ENCODE measurements around the gene EFNA2.

EFNA2 gene

DNA sequence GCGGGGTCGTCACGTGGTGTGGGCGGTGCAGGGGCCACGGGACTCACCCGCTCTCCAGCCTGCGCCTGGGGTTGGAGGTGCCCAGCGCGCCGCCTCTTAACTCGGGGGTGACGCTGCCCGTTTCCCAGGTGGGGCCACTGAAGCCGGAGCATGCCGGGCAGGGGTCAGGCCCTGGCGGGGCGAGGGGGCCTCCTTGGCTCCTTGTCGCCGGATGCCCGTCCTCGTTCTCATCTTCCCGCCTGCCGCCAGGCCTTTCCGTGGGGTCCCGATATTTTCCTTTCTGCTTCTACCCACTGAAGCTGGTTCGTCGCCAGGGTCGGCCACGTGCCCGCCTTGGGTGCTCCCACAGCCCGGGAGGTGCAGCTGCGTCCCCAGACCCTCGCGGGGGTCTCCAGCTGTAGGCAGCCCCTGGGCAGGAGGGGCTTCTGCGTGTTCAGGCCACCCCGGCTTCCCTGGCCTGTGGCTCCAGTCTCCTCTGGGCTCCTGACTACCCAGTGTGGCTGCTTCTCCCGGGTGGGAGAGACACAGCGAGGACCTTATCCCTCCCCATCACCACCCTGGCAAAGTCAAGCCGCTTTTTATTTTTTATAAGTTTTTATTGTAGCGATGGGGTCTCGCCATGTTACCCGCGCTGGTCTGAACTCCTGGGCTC lies 9.6 kb upstream of the EFNA2 start:
- TF ChIP-seq, protein P1, sequence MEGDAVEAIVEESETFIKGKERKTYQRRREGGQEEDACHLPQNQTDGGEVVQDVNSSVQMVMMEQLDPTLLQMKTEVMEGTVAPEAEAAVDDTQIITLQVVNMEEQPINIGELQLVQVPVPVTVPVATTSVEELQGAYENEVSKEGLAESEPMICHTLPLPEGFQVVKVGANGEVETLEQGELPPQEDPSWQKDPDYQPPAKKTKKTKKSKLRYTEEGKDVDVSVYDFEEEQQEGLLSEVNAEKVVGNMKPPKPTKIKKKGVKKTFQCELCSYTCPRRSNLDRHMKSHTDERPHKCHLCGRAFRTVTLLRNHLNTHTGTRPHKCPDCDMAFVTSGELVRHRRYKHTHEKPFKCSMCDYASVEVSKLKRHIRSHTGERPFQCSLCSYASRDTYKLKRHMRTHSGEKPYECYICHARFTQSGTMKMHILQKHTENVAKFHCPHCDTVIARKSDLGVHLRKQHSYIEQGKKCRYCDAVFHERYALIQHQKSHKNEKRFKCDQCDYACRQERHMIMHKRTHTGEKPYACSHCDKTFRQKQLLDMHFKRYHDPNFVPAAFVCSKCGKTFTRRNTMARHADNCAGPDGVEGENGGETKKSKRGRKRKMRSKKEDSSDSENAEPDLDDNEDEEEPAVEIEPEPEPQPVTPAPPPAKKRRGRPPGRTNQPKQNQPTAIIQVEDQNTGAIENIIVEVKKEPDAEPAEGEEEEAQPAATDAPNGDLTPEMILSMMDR (conservative IDR thresholded peaks at IDR 0.05; ENCODE audit: low read depth, low read length): no peak
- peak overlapping the region; percentile 60 for H3K4me3 ChIP-seq (ENCODE audit: low read length)
- no peak for DNase-seq (ENCODE audit: low read depth)

DNA sequence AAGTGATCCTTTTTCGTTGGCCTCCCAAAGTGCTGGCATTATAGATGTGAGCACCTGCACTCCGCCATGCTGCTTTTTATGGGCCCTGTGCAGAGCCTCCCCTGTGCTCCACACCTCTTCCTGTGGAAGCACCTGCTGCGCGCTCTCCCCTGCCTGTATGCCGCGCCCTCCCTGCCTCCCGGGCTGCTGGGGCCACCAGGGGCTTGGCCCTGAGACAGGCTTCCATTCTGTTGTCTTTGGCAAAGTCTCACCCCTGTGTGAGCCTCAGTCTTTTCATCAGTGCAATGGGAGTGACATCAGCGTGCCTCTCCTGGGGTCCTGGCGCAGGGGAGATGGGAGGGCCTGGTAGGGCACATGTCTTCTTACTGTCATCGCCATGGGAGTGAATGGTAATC lies 9.0 kb upstream of the EFNA2 start:
- TF ChIP-seq, protein P1 (conservative IDR thresholded peaks at IDR 0.05; ENCODE audit: low read depth, low read length): no peak
- DNase-seq (ENCODE audit: low read depth): no peak
- peak overlapping the region; percentile 60 for H3K4me3 ChIP-seq (ENCODE audit: low read length)

DNA sequence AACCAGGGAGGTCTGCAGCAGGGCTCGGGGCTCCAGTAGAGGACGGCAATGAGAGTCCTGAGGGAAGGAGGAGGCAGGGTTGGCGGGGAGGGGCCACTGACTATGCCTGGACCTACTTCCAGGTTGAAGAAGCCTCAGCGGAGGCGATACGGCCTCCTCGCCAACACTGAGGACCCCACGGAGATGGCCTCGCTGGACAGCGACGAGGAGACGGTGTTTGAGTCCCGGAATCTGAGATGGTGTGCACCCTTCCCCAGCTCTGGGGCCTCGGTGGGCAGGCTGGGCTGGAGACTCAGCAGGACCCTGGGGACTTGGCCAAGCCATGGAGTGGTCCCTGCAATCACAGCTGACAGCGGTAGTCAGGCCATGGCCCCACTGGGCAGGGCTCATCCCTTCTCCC lies 8.6 kb upstream of the EFNA2 start:
- no peak for DNase-seq (ENCODE audit: low read depth)
- TF ChIP-seq, protein P1 (conservative IDR thresholded peaks at IDR 0.05; ENCODE audit: low read depth, low read length): no peak
- no peak overlapping the region for H3K4me3 ChIP-seq (ENCODE audit: low read length)

DNA sequence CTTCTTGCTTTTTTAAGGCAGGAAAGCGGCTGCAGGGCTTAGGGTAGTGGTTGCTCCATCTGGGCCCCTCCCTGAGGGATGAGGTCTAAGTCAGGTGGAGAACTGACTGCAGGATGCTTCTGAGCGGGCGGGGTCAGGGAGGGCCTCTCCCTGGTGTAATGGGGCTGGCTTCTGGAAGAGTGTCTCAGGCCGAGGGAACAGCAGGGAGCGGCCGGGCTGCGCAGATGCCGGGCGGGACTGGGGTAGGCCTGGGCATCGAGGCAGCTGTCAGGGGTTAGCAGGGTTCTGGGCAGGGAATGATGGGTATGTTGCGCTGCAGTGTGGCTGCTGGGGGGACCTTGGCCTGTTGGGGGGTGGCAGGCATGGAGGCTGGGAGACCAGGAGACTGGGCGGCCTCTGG lies 7.6 kb upstream of the EFNA2 start:
- TF ChIP-seq, protein P1 (conservative IDR thresholded peaks at IDR 0.05; ENCODE audit: low read depth, low read length): no peak
- DNase-seq (ENCODE audit: low read depth): no peak
- no peak overlapping the region for H3K4me3 ChIP-seq (ENCODE audit: low read length)

DNA sequence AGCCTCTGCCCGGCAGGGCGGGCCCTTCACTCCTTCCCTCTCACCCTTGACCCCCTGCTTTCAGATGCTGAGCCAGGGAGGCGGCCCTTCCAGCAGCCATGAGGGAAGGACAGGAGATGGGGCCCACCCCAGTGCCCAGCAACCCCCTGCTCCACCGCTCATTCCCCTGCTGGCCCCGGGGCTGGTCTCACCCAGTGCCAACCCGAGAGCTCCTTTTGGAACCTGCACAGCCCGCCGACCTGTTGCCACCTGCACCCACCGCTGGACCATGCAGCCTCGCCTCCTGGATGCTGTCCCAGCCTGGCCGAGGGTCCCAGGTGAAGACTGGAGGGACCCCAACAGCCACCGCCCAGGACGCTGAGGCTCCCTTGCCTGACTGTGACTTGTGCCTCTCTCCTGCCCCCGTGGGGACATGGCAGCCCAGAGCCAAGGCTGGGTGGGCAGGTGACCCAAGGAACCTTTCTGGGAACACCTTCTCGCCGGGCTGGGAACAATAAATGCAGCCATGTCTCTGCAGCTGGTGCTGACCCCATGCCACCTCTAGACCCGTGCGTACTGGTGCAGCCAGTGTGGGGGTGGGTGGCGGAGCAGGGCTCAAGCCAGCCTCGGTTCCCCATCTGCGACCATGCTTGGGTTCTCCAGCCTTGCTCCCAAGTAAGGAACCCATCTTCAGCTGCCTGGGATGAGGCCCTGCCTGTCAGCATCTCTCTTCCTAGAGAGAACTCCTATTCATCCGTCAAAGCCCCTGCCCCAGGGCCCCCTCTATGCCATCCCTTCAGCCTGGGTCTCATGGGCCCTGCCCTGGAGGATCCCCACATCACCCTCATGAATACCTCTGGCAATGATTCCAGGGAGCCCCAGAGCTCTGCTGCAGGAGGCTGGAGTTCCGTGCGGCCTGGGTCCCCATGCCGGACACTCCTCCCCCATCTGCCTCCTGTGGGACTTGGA lies 6.7 kb upstream of the EFNA2 start:
- TF ChIP-seq, protein P1 (conservative IDR thresholded peaks at IDR 0.05; ENCODE audit: low read depth, low read length): no peak
- no peak overlapping the region for H3K4me3 ChIP-seq (ENCODE audit: low read length)
- DNase-seq (ENCODE audit: low read depth): no peak

DNA sequence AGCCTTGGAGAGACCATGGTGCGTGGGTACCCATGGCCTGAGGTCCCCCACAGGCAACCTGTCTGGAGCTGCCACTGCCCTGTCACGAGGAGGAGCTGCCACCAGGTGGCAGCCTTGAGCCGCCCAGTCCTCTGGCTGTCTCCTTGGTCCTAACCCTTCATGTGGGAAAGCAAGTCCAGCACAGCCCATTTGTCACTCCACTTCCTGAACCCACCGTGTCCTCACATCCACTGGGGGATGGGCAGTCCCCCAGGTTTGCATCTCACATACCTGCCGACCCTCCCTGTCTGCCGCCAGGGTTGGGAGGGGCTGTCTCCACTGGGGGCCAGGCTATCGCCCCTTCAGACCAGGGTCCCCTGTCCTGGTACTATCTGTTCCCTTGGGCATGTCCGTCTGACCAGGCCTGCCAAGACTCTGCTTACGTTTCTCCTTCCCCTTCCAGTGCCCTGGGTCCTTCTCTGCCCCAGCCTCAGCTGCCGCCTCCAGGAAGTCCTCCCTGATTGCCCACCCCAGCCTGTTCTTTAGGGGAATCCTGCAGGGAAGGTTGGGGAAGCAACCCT lies 5.8 kb upstream of the EFNA2 start:
- H3K4me3 ChIP-seq (ENCODE audit: low read length): no peak overlapping the region

More for the DNA sequence above, 5.8 kb upstream of the EFNA2 start:
- TF ChIP-seq, protein P1 (conservative IDR thresholded peaks at IDR 0.05; ENCODE audit: low read depth, low read length): peak; percentile 95
- DNase-seq (ENCODE audit: low read depth): no peak

Measured in retinal pigment epithelial cell (primary cell).